GM04503 (cell line): ENCODE results near the gene IFIT1.
"Not testable (repeated sequence)": the region's sequence is repeated elsewhere in the genome, so short reads cannot be mapped to it uniquely, and the experiment has no call there.

Experiments
- DNase-seq: peaks from one replicate; pipeline ENCODE4 v3.0.0-alpha.2; 2012; ENCODE audit warnings: low read depth

The IFIT1 gene

GRCh38 chr10:89431977-89432376, 39.6 kb downstream of the IFIT1 start:
- DNase-seq: no peak

GRCh38 chr10:89438525-89438924, 46.1 kb downstream of the IFIT1 start:
- no peak for DNase-seq

- no peak for DNase-seq
These were observed 48.0 kb downstream of the IFIT1 start for GRCh38 chr10:89440226-89441009.

GRCh38 chr10:89442289-89442688, 49.9 kb downstream of the IFIT1 start:
- DNase-seq: no peak

- DNase-seq: not testable (repeated sequence)
These were observed 52.4 kb downstream of the IFIT1 start for GRCh38 chr10:89444819-89445218.

GRCh38 chr10:89450901-89451300, 58.5 kb downstream of the IFIT1 start:
- DNase-seq: no peak

- DNase-seq: no peak
These were observed 59.8 kb downstream of the IFIT1 start for GRCh38 chr10:89452193-89452592.

- no peak for DNase-seq
These were observed 62.3 kb downstream of the IFIT1 start for GRCh38 chr10:89454561-89455347.
